ENCODE results near the gene BCL2L2. TPM values are rescaled to one million over a fixed set of nuclear protein-coding genes. Genes with fewer than 3 reads are reported as not detected.

Gene BCL2L2
- total RNA-seq, 1 experiment from 2014 or later: 17.1 TPM

DNA sequence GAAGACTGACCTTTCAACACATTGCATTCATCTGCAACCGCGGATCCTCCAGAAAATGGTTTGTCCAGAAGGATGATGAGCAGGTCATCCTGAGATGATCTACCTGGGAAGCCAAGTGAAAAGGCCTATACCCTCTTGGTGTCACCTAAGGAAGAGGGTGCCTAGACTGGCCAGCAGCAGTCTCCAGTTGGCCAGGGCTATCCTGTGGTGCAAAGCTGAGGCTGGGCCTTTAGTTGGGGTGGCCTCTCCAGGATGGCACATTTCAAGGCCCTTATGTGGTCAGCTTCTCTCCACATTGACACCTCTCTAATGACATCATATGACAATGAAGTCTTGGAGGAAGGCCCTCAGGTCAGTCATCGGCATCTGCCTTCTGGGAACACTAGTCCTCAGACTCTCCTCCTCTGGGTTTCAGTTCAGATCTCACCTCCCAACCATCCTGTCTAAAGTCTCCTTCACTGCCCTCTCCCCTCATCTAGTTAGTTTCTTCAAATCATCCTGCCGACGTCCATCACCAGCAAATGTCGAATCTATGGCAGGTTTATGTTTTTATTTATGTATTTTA lies 49.3 kb downstream of the BCL2L2 start:
- DNase-seq (ENCODE audit: low read depth): no peak

DNA sequence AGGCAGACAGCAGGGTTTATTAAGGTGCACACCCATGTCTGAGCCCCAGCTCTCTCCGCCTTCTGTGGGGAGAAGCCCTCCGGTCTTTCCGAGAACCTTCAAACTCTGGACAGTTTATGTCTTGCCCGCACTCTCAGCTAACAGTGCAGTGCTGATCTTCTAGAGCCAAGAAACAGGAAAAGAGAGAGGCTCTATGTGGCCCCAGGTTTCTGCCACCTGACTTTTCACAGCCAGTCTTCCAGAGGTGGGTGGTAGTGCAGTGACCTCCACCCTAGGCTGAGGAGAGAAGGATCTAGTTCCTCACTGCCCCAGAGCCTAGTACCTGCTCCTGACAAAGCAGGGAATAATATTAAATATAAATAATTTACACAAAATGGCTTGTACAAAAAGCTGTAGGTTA lies 50.0 kb downstream of the BCL2L2 start:
- DNase-seq (ENCODE audit: low read depth): no peak

DNA sequence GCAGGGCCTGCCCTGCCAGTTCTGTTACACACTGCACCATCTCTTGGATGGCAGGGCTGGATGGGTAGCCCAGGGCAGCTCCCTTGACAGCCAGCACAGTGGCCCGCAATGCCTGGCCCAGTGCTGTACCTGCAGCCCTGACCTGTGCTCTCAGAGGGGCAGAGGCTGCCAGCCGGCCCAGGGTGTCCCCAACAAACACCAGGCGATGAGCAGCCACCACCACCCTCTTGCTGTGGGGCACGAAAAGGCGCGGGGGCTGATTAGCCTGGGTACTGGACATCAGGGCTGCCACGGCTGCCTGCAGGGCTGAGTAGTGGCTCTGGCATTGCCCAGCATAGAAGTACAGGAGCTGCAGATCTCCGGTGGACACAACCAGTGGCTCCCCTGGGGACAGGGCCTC lies 50.6 kb downstream of the BCL2L2 start:
- no peak for DNase-seq (ENCODE audit: low read depth)

DNA sequence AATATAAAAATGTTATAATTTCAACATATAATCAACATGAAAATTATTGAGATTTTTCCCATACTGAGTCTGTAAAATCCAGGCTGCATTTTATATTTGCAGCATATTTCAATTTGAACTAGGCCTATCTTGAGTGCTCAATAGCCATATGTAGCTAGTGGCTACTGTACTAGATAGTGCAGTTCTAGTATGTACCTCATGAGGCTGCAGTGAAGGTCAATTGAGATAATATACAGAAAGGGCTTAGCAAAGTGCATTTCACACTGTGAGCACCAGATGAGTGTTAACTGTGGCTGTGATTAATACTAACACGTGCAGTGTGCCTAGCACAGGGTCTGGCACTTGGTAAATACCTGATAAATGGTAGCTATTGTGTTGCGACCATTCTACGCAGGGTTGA lies 51.4 kb downstream of the BCL2L2 start:
- DNase-seq (ENCODE audit: low read depth): no peak

DNA sequence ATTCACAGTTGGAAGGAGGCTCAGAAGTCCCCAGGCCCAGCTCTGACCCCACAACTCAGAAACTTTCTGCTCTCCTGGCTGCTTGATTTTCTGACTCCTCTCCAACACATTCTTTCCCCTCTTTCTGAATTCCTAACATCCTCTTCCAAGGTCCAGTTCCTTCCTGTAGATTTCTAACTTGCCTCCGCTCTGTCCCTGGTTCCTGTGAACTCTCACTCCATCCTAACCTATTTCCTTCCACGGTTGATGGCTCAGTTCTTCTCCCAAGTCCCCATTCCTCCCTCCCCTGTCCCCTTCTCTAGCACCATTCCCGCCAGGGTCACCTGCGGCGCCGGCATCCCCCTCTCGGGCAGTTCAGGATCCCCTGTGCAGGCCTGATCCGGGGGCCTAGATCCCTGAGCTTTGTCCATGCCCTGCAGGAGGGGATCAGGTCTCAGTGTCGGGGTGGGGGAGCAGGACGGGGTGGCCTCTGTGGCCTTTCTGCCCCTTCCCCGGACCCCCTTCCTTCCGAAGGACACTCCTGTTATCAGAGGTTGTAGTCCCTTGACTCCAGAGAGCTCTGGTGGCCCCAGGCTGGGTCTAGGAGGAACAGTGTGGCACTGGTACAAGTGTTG lies 52.0 kb downstream of the BCL2L2 start:
- no peak for DNase-seq (ENCODE audit: low read depth)

DNA sequence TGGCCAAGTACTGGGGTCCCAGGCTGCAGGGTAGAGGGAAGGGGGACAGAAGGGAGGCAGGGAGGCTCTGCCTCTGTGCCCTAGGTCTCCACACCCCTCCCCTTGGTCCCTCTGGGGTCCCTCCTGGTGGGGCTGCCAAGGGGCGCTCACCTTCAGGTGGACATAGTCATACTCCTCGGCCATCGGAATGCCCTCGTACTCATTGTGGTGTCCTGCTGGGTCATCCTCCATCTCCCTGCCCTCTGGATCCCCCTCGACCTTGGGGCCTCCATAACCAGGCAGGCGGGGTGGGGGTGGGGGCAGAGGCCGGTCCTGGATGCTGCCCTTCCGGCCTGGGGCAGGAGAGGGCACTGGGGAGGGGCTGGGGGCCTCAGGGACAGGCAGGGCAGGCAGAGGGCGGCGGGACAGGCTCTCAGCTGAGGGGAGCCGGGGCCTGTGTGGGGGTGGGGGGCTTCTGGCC lies 52.6 kb downstream of the BCL2L2 start:
- no peak for DNase-seq (ENCODE audit: low read depth)

DNA sequence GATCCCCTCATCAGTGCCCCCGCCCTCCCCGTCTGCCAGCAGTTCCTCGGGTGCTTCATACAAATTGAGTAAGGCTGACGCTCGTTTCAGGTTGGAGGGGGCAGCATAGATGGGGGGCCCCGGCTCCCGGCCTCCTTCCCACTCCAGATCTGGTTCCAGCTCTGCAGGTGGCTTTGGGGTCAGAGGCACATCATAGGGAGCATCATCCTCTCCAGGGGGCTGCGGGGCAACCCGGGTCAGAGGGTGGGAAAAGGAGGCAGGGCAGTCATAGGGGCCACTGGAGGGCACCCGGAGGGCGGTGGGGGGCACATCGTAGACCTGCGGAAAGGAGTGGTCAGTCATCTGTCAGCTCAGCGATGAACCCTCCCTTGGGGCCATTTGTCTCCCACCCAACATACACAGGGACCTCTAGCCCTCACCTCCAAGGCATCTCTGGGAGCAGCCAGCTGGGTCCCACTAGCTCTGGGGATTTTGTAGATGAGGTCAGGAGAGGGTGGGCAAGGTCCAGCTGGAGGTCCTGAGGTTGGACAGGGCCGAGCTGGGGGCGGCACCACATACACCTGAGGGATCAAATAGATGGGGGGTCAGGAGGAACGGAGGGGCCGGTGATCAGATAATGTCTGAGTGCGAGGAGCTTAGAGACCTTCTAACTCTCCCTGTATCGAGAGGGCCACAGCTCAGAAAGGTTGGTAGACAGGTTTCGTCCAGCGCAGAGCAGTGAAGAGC lies 53.3 kb downstream of the BCL2L2 start:
- no peak for DNase-seq (ENCODE audit: low read depth)

DNA sequence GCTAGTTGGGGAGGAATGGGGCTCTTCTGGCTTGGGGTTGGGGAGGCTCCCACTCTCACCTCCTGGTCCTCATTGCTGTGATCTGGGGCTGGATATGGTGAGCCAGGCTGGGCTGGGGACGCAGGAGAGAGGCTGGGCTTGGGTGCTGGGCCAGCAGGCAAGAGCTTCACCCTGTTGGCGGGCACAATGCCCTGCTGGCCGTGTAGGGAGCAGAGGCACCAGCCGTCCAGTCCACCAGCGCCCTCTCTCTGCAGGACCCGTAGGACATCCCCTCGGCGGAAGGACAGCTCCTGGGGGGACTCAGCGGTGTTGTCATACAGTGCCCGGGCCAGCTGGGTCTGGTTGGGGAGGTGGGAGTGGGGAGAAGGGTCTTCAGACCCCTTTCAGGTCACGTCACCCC lies 53.9 kb downstream of the BCL2L2 start:
- peak; percentile 16 for DNase-seq (ENCODE audit: low read depth)

DNA sequence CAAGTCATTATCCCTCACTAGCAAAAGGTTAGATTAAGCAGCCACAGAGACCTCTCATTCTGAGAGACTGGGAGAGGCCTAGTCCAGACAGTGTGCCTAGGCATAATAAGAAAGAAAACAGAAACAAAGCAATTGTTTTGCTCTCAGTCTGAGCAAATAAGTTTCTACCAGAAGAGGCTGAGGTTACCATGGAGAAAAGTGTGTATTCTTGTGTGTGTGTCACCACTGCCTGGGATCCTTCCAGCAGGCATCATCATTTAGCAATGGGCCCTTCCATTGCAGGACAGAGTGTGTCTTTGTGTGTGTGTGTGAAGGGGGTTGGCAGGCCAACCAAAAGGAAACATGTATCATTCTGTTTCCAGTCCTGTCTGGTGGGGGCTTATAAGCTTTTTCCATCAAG lies 54.7 kb downstream of the BCL2L2 start:
- peak; percentile 30 for DNase-seq (ENCODE audit: low read depth)

Other genes starting within 250 kb of the BCL2L2 start
- gene CDH24, start 249.3 kb upstream of the BCL2L2 start, total RNA-seq (2014; rRNA removed; shearing (Covaris generic)): 7.5 and 13.7 TPM in 2 replicates
- gene ACIN1, start 211.7 kb upstream of the BCL2L2 start, total RNA-seq (2014; rRNA removed; shearing (Covaris generic)): 47.1 and 64.0 TPM in 2 replicates
- 67.5 and 78.5 TPM in 2 replicates for gene C14orf119, start 211.3 kb upstream of the BCL2L2 start, total RNA-seq (2014; rRNA removed; shearing (Covaris generic))
- not detected in 2 replicates for gene CIROP, start 201.8 kb upstream of the BCL2L2 start, total RNA-seq (2014; rRNA removed; shearing (Covaris generic))
- gene CEBPE, start 187.6 kb upstream of the BCL2L2 start, total RNA-seq (2014; rRNA removed; shearing (Covaris generic)): not detected in 2 replicates
- 3.0 and 4.0 TPM in 2 replicates for gene SLC7A8, start 123.2 kb upstream of the BCL2L2 start, total RNA-seq (2014; rRNA removed; shearing (Covaris generic))
- gene RNF212B, start 68.9 kb upstream of the BCL2L2 start, total RNA-seq (2014; rRNA removed; shearing (Covaris generic)): not detected in 2 replicates
- gene HOMEZ, start 20.7 kb upstream of the BCL2L2 start, total RNA-seq (2014; rRNA removed; shearing (Covaris generic)): 9.1 and 11.9 TPM in 2 replicates
- gene PPP1R3E, start 4.0 kb upstream of the BCL2L2 start, total RNA-seq (2014; rRNA removed; shearing (Covaris generic)): 3.0 and 5.0 TPM in 2 replicates
- 80.8 and 89.2 TPM in 2 replicates for gene PABPN1, start 14.6 kb downstream of the BCL2L2 start, total RNA-seq (2014; rRNA removed; shearing (Covaris generic))
- gene SLC22A17, start 46.1 kb downstream of the BCL2L2 start, total RNA-seq (2014; rRNA removed; shearing (Covaris generic)): 4.6 and 8.6 TPM in 2 replicates
- 0.12 and 0.64 TPM in 2 replicates for gene EFS, start 58.3 kb downstream of the BCL2L2 start, total RNA-seq (2014; rRNA removed; shearing (Covaris generic))
- gene IL25, start 66.0 kb downstream of the BCL2L2 start, total RNA-seq (2014; rRNA removed; shearing (Covaris generic)): not detected in 2 replicates
- gene CMTM5, start 70.2 kb downstream of the BCL2L2 start, total RNA-seq (2014; rRNA removed; shearing (Covaris generic)): not detected in 2 replicates
- not detected in 2 replicates for gene MYH6, start 101.4 kb downstream of the BCL2L2 start, total RNA-seq (2014; rRNA removed; shearing (Covaris generic))
- not detected in 2 replicates for gene MYH7, start 128.8 kb downstream of the BCL2L2 start, total RNA-seq (2014; rRNA removed; shearing (Covaris generic))
- gene NGDN, start 162.9 kb downstream of the BCL2L2 start, total RNA-seq (2014; rRNA removed; shearing (Covaris generic)): 37.3 and 46.4 TPM in 2 replicates
- gene ZFHX2, start 244.9 kb downstream of the BCL2L2 start, total RNA-seq (2014; rRNA removed; shearing (Covaris generic)): 0.05 TPM in 1 of 2 replicates, not detected in the other
- 7.1 and 18.1 TPM in 2 replicates for gene THTPA, start 249.4 kb downstream of the BCL2L2 start, total RNA-seq (2014; rRNA removed; shearing (Covaris generic))